Panc1 (cell line): ENCODE results near the gene ARHGEF25. TPM values are rescaled to one million over a fixed set of nuclear protein-coding genes. Genes with fewer than 3 reads are reported as not detected.

Experiments
- ATAC-seq: fragments of 200-7000 bp; cut with Tn5 transposase; 2 replicates; pipeline ENCODE4 v1.9.1; 2020; ENCODE audit warnings: mild to moderate bottlenecking, moderate library complexity
- BruUV-seq: library from RNA; stranded (reverse); fragments of 400-500 nt; replicated peaks from 2 replicates; lab custom pipeline; 2021; lab: Mats Ljungman, UMichigan
- CTCF ChIA-PET: fragments of 300-600 bp; sonication (Branson Sonifier 250); formaldehyde crosslinking; loops from one replicate; lab custom pipeline; 2022; ENCODE audit warnings: antibody characterized with exemption; lab: Charles Lee
- POLR2A ChIA-PET: fragments of 300-600 bp; sonication (Branson Sonifier 250); formaldehyde crosslinking; loops from one replicate; lab custom pipeline; 2022; ENCODE audit warnings: antibody characterized with exemption; lab: Charles Lee
- DNase-seq: peaks from one replicate; pipeline ENCODE4 v3.0.0-alpha.2; 2010; ENCODE audit warnings: low read depth, low spot score
- H3K27ac ChIP-seq: 2 replicates; pipeline ENCODE4 v1.5.1; 2011; ENCODE audit warnings: mild to moderate bottlenecking, low read length, inconsistent platforms
- H3K27me3 ChIP-seq: fragments of 200-500 bp; sonication (Bioruptor generic); 2 replicates; pipeline ENCODE4 v1.6.0; 2014; ENCODE audit warnings: low read length, inconsistent platforms; ENCODE audit not compliant: control insufficient read depth, insufficient read depth
- H3K36me3 ChIP-seq: fragments of 200-500 bp; sonication (Bioruptor generic); 2 replicates; pipeline ENCODE4 v1.5.1; 2014; ENCODE audit warnings: inconsistent platforms, mild to moderate bottlenecking, low read length, moderate library complexity; ENCODE audit not compliant: control insufficient read depth, insufficient read depth
- H3K4me1 ChIP-seq: 2 replicates; pipeline ENCODE4 v1.5.1; 2011; ENCODE audit warnings: inconsistent platforms, mild to moderate bottlenecking, low read length, moderate library complexity; ENCODE audit not compliant: control insufficient read depth, insufficient read depth
- H3K4me3 ChIP-seq, 2 experiments: 2 replicates each; pipeline ENCODE4 v1.5.1; 2011 to 2012; ENCODE audit warnings: low read depth in 2 of 2, low read length in 2 of 2, mild to moderate bottlenecking in 2 of 2, inconsistent platforms in 1 of 2, moderate library complexity in 1 of 2
- H3K9me3 ChIP-seq: fragments of 200-500 bp; sonication (Bioruptor generic); 2 replicates; pipeline ENCODE4 v1.5.1; 2014; ENCODE audit warnings: low read depth, mild to moderate bottlenecking, inconsistent platforms, low read length, moderate library complexity; ENCODE audit not compliant: control insufficient read depth, insufficient read depth
- CTCF ChIP-seq: fragments of 450-650 bp; IDR thresholded peaks from 2 replicates; pipeline ENCODE4 v1.5.1; 2017; ENCODE audit warnings: mild to moderate bottlenecking
- POLR2AphosphoS5 ChIP-seq: IDR thresholded peaks from 2 replicates; pipeline ENCODE4 v1.6.1; 2012; ENCODE audit warnings: mild to moderate bottlenecking, low read depth, low read length, moderate library complexity
- REST ChIP-seq, 2 experiments: IDR thresholded peaks; 2 replicates each; pipeline ENCODE4 v1.6.1; 2011 to 2012; ENCODE audit warnings: low read depth in 2 of 2, control low read depth in 1 of 2, low read length in 1 of 2, mild to moderate bottlenecking in 1 of 2, moderate library complexity in 1 of 2; ENCODE audit not compliant: insufficient read depth in 1 of 2
- SIN3A ChIP-seq: IDR thresholded peaks from 2 replicates; pipeline ENCODE4 v1.6.1; 2012; ENCODE audit warnings: low read depth, mild to moderate bottlenecking, low read length, moderate library complexity, borderline replicate concordance; ENCODE audit not compliant: insufficient read depth
- TCF7L2 ChIP-seq: IDR thresholded peaks from 2 replicates; pipeline ENCODE4 v1.6.1; 2011; ENCODE audit warnings: mild to moderate bottlenecking, low read depth, low read length, inconsistent platforms
- in situ Hi-C: cut with HindIII; loops from 2 replicates; pipeline ENCODE4 v1.10.0; 2016; ENCODE audit warnings: low sequenced_read_pairs, low pct_unique_long_range_greater_than_20kb
- intact Hi-C: fragments of 100-400 bp; cut with micrococcal nuclease; formaldehyde crosslinking; loops from one replicate; pipeline ENCODE4 v1.10.0; 2022; ENCODE audit not compliant: unreplicated experiment
- total RNA-seq: library from RNA; stranded (reverse); gene quantifications from one replicate; pipeline ENCODE4 v1.2.1, GENCODE V29; 2021; ENCODE audit not compliant: unreplicated experiment

The ARHGEF25 gene
- total RNA-seq, 1 experiment from 2014 or later: 10.5 TPM

- intact Hi-C loops (loop anchor here (5.0 kb wide), 1 partner anchor 167 kb away; the partner anchor contains the start of genes GLI1 and INHBE), in situ Hi-C loops (no loop called here)
- H3K9me3 ChIP-seq: no peaks in the 10 kb centered on the region
- ChIA-PET POLR2A (interaction anchor here (0.6 kb wide), 1 partner anchor 51 kb away, joined by 6 read pairs; no protein-coding TSS in a partner anchor), CTCF (no interaction called here)
- H3K4me3 ChIP-seq: no peak overlapping the region
- H3K27me3 ChIP-seq: no peaks in the 10 kb centered on the region
- no peak overlapping the region for H3K27ac ChIP-seq
- DNase-seq (no peak), ATAC-seq (no peak)
- TF ChIP-seq TCF7L2 (no peak), CTCF (no peak), REST (IDR thresholded peaks at IDR 0.05; ENCODE audit: insufficient read depth in 1 of 2, low read depth in 2 of 2, low read length in 1 of 2) (no peak), POLR2AphosphoS5 (no peak; the same call in 1 of the 2 replicates), SIN3A (no peak)
- TSS peak; percentile 64 for BruUV-seq
- H3K36me3 ChIP-seq: no peaks in the 10 kb centered on the region
- H3K4me1 ChIP-seq: peaks cover 13% of the 10 kb centered on the region
These were observed 12.7 kb downstream of the ARHGEF25 start for GRCh38 chr12:57623811-57624390.

GRCh38 chr12:57624441-57625220 lies 13.4 kb downstream of the ARHGEF25 start:
- no peak for TF ChIP-seq CTCF
- no peak for TF ChIP-seq POLR2AphosphoS5
- no peak for TF ChIP-seq SIN3A
- TF ChIP-seq REST (IDR thresholded peaks at IDR 0.05; ENCODE audit: insufficient read depth in 1 of 2, low read depth in 2 of 2, low read length in 1 of 2): no peak
- no peak for TF ChIP-seq TCF7L2
- Histone ChIP-seq H3K4me1 (peaks cover 13% of the 10 kb centered on the region), H3K27me3 (no peaks in the 10 kb centered on the region), H3K4me3 (no peak overlapping the region), H3K27ac (no peak overlapping the region), H3K36me3 (no peaks in the 10 kb centered on the region; the same call in 1 of the 2 replicates), H3K9me3 (no peaks in the 10 kb centered on the region)
- no peak for DNase-seq
- ChIA-PET POLR2A (interaction anchor here (0.6 kb wide), 1 partner anchor 12 kb away, joined by 5 read pairs; no protein-coding TSS in a partner anchor), CTCF (interaction anchor here (0.6 to 1.3 kb wide), 2 partner anchors 29 to 41 kb away, joined by 3 to 6 read pairs; no protein-coding TSS in a partner anchor)
- intact Hi-C loops: loop anchor here (5.0 kb wide), 1 partner anchor 167 kb away; the partner anchor contains the start of genes GLI1 and INHBE
- no peak for ATAC-seq
- BruUV-seq: no TSS peak
- in situ Hi-C loops: no loop called here
